Hypothalamus (tissue), 51 donors: Measurements from ENCODE around the gene CCDC181.
"Not testable (repeated sequence)": the region's sequence is repeated elsewhere in the genome, so short reads cannot be mapped to it uniquely, and the experiment has no call there.

Experiments
- DNase-seq, 51 donors: peaks; one replicate each; lab custom pipeline; 2025; lab: John Stamatoyannopoulos, UW

The CCDC181 gene

GRCh38 chr1:169408340-169408739, 18.9 kb downstream of the CCDC181 start:
- not testable (repeated sequence) for DNase-seq

GRCh38 chr1:169402578-169402977, 24.7 kb downstream of the CCDC181 start:
- DNase-seq, result not testable (repeated sequence)

DNA sequence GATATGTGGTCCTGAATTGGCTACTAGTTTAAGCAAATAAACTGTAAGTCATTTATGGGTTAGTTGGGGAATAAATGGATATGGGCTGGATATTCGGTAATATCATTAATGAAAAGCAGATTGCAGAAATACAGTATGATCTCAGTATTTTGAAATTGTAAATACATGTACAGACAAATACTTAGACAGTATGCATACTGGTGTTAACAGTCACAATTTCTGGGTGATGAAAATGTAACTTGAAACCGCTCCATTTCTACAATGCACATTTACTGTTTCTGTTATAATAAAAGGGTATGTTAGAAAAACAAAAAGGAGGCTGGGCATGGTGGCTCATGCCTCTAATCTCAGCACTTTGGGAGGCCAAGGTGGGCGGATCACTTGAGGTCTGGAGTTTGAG, 31.3 kb downstream of the CCDC181 start:
- DNase-seq, result no peak

- no peak for DNase-seq
These were observed 34.9 kb downstream of the CCDC181 start for GRCh38 chr1:169392406-169392805.

GRCh38 chr1:169390303-169390702, 37.0 kb downstream of the CCDC181 start:
- no peak for DNase-seq

- DNase-seq, result no peak
These were observed 39.9 kb downstream of the CCDC181 start for GRCh38 chr1:169387399-169387798.

GRCh38 chr1:169383449-169383848, 43.8 kb downstream of the CCDC181 start:
- no peak for DNase-seq

- no peak for DNase-seq
These were observed 46.1 kb downstream of the CCDC181 start for GRCh38 chr1:169381162-169381561.

DNA sequence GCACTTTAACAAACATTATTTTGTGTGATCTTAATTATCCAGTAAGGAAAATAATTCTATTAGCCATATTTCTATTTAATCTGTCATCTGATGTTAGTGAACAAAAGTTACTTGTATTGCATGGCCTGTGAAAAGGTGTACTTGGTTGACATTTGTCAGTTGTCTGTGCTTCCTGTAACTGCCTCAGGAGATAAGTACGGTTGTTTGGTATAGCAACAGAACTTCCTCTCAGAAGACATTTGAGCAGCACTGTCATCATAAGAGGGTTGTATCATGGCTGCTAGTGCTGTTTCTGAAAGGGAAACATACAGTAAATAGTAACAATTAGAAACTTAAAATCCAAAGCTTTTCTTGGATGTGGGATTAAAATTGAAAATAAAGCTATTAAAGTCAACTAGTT, 55.9 kb downstream of the CCDC181 start:
- no peak for DNase-seq

DNA sequence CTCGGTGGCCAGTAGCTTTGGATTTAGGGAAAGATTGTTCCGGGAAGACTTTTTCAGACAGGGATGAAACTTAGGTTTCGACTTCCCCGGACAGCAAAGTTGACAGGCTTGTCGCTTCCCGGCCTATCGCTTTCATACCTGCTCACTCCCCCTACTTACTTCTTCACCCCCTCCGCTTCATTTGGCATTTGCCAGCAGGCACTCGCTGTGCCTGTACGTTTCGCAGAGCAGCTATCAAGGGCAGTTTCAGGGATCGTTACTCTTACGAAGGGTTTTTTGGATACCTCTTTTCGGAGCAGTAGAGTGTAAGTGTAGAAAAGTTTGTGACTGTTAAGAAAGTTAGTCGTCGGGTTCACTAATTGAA, 58.9 kb downstream of the CCDC181 start:
- peak in 4 of 51 donors; percentile 5 to 51 (median 18) for DNase-seq

- peak; percentile 41 to 98 (median 89) for DNase-seq
These were observed 59.4 kb downstream of the CCDC181 start, which contains the start of the genes BLZF1 and NME7 for GRCh38 chr1:169367686-169368405. Gene BLZF1 (plus strand): TSS chr1:169368195. CDS start chr1:169369523, 1,328 bp downstream. Gene NME7 (minus strand): TSS chr1:169367797. CDS start chr1:169367710, 87 bp downstream.

DNA sequence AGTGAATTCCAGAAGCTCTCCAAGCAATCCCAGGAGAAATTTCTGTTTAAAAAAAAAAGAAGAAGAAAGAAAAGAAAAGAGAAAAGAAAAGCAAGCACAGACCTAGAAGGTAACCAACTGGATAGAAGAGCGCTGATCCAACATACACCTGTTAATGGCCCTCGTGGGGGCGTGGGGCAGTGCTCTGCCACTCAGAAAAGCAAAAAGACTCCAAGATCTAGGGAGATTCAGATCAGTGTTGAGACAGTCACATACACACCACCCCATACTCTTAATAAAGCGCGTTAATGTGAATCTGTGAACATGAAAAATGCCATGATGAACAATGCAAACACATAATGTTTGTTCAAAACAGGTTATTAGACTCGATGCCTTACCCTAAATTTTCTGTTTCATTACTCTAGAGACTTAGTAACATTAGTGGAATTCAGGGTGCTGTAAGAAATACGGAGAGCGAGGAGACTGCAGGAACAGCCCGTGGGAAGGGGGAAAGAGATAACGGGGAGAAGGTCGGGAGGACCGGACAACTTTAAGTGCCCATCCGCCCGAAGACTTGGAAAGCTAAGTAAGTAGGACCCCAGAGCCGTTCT, 60.1 kb downstream of the CCDC181 start:
- peak in 1 of 51 donors; percentile 3 for DNase-seq

GRCh38 chr1:169364948-169365347, 62.3 kb downstream of the CCDC181 start:
- no peak for DNase-seq

DNA sequence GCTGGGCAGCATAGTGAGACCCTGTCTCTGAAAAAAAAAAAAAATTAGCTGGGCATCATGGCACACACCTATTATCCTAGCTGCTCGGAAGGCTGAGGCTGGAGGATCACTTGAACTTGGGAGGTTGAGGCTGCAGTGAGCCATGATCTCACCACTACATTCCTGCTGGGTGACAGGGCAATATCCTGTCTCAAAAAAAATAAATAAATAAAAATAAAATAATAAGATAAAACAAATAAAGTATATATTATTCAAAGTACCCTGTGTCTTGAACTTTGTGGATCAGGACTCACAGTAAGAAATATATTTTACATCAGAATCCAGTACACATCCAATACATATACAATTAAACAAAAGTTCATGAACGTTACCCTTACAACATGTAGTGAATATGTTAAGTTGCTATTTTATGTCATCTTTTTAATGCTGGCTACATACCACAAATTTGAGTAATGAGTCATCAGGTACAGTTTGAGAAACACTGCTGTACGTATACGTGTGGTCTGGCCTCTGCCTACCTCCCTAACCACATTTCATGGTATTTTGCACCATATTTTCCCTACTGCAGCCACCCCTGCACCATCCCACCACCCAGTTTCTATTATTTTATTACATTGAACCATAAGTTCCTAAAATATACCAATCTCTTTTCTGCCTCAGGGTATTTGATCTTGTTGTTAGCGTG, 64.1 kb downstream of the CCDC181 start:
- no peak for DNase-seq

- DNase-seq, result peak in 2 of 51 donors; percentile 2
These were observed 66.0 kb downstream of the CCDC181 start for GRCh38 chr1:169361281-169361680.

DNA sequence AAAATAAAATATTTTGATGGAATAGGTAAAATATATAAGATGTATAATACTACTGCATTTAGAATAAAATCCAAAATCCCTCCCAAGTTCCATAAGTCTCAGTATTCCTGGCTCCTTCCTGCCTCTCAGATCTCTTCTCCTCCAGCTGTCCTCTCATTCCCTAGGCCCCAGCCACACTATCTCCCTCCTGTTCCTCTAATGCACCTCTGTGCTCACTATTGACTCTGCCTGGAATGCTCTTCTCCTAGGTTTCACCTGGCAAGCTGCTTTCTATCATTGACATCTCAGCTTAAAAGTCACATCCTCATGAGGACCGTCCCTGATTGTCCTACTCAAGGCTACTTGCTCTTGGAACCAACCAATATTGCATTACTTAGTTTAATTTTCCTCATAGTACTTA, 66.9 kb downstream of the CCDC181 start:
- no peak for DNase-seq

DNA sequence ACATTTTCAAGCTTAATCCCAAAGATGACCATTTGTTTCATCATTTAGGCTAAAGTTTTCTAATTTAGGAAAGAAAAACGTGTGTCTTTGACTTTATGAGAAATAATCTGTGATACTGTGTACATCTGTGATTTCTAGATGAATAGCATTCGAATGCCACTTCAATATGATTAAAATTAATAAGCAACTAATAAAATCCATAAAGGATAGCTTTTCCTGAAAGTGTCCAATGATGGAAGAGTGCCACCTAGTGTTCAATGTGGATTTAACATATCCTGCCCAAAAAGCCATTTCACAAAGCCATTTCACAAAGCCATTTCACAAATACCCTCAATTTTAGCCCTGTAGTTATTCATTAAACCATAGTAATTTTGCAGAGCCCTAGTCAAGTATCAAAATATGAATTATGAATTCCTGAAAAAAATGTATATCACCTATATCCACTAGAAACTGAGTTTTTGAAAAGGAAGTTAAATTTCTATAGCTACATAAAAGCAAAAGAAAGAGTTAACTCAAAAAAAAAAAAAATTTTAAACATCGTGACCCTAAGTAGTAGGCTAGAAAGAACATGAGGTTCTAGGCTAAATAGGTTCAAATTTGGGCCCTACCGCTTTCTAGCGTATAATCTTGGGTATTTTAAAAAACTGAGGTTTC, 78.8 kb downstream of the CCDC181 start:
- DNase-seq, result peak in 4 of 51 donors; percentile 3 to 41 (median 6)

DNA sequence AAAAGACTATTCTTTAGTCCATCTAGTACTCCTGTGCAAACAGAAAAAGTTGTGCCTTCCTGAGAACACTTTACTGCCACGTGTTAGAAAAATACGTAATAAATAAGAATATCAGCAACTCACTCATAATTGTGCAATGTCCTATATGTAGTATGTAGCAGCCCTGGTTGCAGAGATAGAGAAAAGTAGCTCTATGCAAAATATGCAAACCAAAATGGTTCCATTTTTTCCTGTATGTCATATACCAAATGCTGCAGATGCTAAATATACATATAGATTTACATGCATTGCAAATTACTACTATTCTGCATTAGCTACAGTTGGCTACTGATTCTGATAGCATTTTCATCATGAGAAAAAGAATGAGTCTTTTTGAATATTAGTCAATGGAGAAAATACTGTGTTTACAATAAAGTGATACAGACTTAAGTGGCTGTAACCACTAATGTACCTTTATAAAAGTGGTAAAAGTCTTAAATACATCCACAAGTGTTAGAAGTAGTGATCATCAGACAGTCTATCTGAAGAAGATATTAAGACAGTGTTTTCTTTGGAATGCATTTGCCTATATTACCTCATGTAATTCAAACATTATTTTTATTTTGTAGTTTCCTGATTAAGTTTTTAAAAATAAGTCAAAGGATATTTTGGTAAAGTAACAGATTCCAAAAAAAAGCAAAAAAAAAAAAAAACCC, 79.4 kb downstream of the CCDC181 start:
- DNase-seq, result no peak

DNA sequence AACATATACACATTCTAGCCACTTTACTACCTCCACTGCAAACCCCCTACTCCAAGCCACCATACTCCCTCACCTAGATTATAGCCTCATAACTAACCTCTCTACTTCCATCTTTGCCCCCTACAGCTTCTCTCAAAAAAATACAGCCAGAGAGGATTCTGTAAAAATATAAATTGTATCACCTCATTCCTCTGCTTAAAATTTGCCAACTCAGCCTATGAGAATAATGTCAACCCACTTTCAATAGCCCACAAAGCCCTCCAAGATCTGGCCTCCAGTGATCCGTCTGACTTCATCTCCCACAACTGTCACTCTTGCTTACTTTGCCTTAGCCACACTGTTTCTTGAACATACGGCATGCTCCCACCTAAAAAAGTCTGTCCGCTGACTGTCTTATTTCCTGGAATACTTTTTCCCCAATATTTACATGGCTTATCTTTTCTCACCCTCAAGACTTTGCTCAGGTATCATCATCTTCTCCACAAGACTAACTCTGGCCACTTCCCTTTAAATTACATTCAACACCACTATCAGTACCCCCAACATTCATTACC, 81.2 kb downstream of the CCDC181 start:
- DNase-seq, result no peak

- DNase-seq, result no peak
These were observed 81.8 kb downstream of the CCDC181 start for GRCh38 chr1:169345511-169345910.
